H1 (cell line): ENCODE measurements around the gene SYCE3. TPM values are rescaled to one million over a fixed set of nuclear protein-coding genes. Genes with fewer than 3 reads are reported as not detected.

Experiments
- ASH2L ChIP-seq: fragments of 200-600, 300-600 bp; sonication (generic); IDR thresholded peaks from one replicate; pipeline ENCODE4 v1.7.1; 2017; ENCODE audit warnings: low read length
- BACH1 ChIP-seq: IDR thresholded peaks from 2 replicates; pipeline ENCODE4 v1.6.1; 2012; ENCODE audit warnings: low read length, improper control_type of control experiment
- BRCA1 ChIP-seq: IDR thresholded peaks from 2 replicates; pipeline ENCODE4 v1.6.1; 2012; ENCODE audit warnings: low read depth, low read length, improper control_type of control experiment
- CEBPB ChIP-seq: IDR thresholded peaks from 2 replicates; pipeline ENCODE4 v1.6.1; 2012; ENCODE audit warnings: low read depth, low read length
- CHD1 ChIP-seq: IDR thresholded peaks from 2 replicates; pipeline ENCODE4 v1.6.1; 2012; ENCODE audit warnings: low read depth, low read length, improper control_type of control experiment
- CHD2 ChIP-seq: IDR thresholded peaks from 2 replicates; pipeline ENCODE4 v1.6.1; 2012; ENCODE audit warnings: low read length, improper control_type of control experiment
- CTCF ChIP-seq, 3 experiments: IDR thresholded peaks; 1 replicate in 2 of 3; 2 replicates in 1 of 3; pipeline versions ENCODE4 v1.5.1 to v1.6.1; 2011; ENCODE audit warnings: low read length in 3 of 3, mild to moderate bottlenecking in 3 of 3, inconsistent platforms in 2 of 3, low read depth in 1 of 3, moderate library complexity in 1 of 3; ENCODE audit not compliant: insufficient read depth in 1 of 3; ENCODE audit errors: control extremely low read depth in 1 of 3
- EP300 ChIP-seq, 2 experiments: IDR thresholded peaks; 1 replicate in 1 of 2; 2 replicates in 1 of 2; pipeline ENCODE4 v1.6.1; 2011 to 2012; ENCODE audit warnings: low read depth in 2 of 2, low read length in 2 of 2, mild to moderate bottlenecking in 2 of 2, borderline replicate concordance in 1 of 2, inconsistent platforms in 1 of 2, moderate library complexity in 1 of 2
- EZH2 ChIP-seq: fragments of 200-600 bp; sonication (generic); IDR thresholded peaks from 2 replicates; pipeline ENCODE4 v1.7.1; 2012; ENCODE audit warnings: low read depth, mild to moderate bottlenecking, moderate library complexity, low read length, inconsistent platforms; ENCODE audit not compliant: severe bottlenecking
- HDAC2 ChIP-seq, 2 experiments: fragments of 300-600 bp in 1 of 2; sonication (generic) in 1 of 2; IDR thresholded peaks; 2 replicates each; pipeline ENCODE4 v1.6.1; 2011 to 2012; ENCODE audit warnings: low read depth in 2 of 2, low read length in 2 of 2, mild to moderate bottlenecking in 2 of 2, moderate library complexity in 2 of 2, borderline replicate concordance in 1 of 2, inconsistent platforms in 1 of 2
- NRF1 ChIP-seq: IDR thresholded peaks from 2 replicates; pipeline ENCODE4 v1.6.1; 2011; ENCODE audit warnings: mild to moderate bottlenecking, low read depth, low read length, improper control_type of control experiment
- POLR2A ChIP-seq, 2 experiments: IDR thresholded peaks; 1 replicate in 1 of 2; 2 replicates in 1 of 2; pipeline ENCODE4 v1.6.1; 2011; ENCODE audit warnings: low read depth in 2 of 2, low read length in 2 of 2, mild to moderate bottlenecking in 2 of 2; ENCODE audit errors: control extremely low read depth in 1 of 2
- RNF2 ChIP-seq: fragments of 200-900, 300-1000 bp; sonication (generic); IDR thresholded peaks from 2 replicates; pipeline ENCODE4 v1.7.1; 2016; ENCODE audit warnings: borderline replicate concordance, low read depth, mild to moderate bottlenecking, antibody characterized with exemption, low read length; ENCODE audit not compliant: poor library complexity, severe bottlenecking; ENCODE audit errors: missing control alignments
- SAP30 ChIP-seq: fragments of 300-600 bp; sonication (generic); IDR thresholded peaks from 2 replicates; pipeline ENCODE4 v1.7.1; 2012; ENCODE audit warnings: low read length, moderate library complexity, mild to moderate bottlenecking, inconsistent platforms; ENCODE audit not compliant: insufficient read depth, insufficient replicate concordance
- SP1 ChIP-seq: IDR thresholded peaks from 2 replicates; pipeline ENCODE4 v1.6.1; 2011; ENCODE audit warnings: low read depth, low read length
- SP2 ChIP-seq: IDR thresholded peaks from 2 replicates; pipeline ENCODE4 v1.6.1; 2012; ENCODE audit warnings: mild to moderate bottlenecking, low read length, inconsistent platforms
- SP4 ChIP-seq: IDR thresholded peaks from 2 replicates; pipeline ENCODE4 v1.6.1; 2012; ENCODE audit warnings: low read length, inconsistent platforms
- TAF1 ChIP-seq: IDR thresholded peaks from 2 replicates; pipeline ENCODE4 v1.6.1; 2011; ENCODE audit warnings: mild to moderate bottlenecking, low read depth, low read length
- TCF12 ChIP-seq: IDR thresholded peaks from 2 replicates; pipeline ENCODE4 v1.6.1; 2011; ENCODE audit warnings: low read depth, mild to moderate bottlenecking, low read length
- USF2 ChIP-seq: IDR thresholded peaks from 2 replicates; pipeline ENCODE4 v1.6.1; 2011; ENCODE audit warnings: low read length, improper control_type of control experiment
- ZNF274 ChIP-seq: IDR thresholded peaks from 2 replicates; pipeline ENCODE4 v1.7.0; 2012; ENCODE audit warnings: low read length, borderline replicate concordance; ENCODE audit errors: extremely low read depth
- polyA plus RNA-seq, 7 experiments: library from polyadenylated mRNA; depleted of rRNA in 3 of 7; stranded (reverse) in 5 of 7; unstranded in 2 of 7; fragments of >200 nt in 5 of 7; fragments of 200-250 nt in 2 of 7; gene quantifications; 1 replicate in 5 of 7; 2 replicates in 1 of 7; 4 replicates in 1 of 7; pipeline versions ENCODE4 v1.2.1 to v1.2.3, GENCODE V29; 2011 to 2013; ENCODE audit warnings: missing spikeins in 2 of 7, mixed read lengths in 2 of 7
- total RNA-seq: library from RNA; stranded (reverse); fragmentation: NEBNext Ultra II Directional; extraction: Animal tissue kit (Norgen Biotek cat#: 25700); gene quantifications from 2 replicates; pipeline ENCODE4 v1.2.1, GENCODE V29; 2021

The SYCE3 gene
- total and polyA plus RNA-seq, 2 of the 8 experiments (the other 6 are each of a cell fraction or from before 2014, with no cell fraction given) = 1.9 TPM; not detected in 1

GRCh38 chr22:50562523-50563412 is at the start of gene SYCE3 (continued):
- TF ChIP-seq USF2 (no peak), SP2 (no peak), ZNF274 (no peak), SP4 (peak; percentile 88), EP300 (IDR thresholded peaks at IDR 0.05; ENCODE audit: borderline replicate concordance in 1 of 2, low read depth in 2 of 2, low read length in 2 of 2) (no peak), BRCA1 (no peak), EZH2 (no peak), CHD1 (no peak), NRF1 (no peak), SAP30 (peak; percentile 64), POLR2A (IDR thresholded peaks at IDR 0.05; ENCODE audit: control extremely low read depth in 1 of 2, low read depth in 2 of 2, low read length in 2 of 2) (no peak), CHD2 (no peak), TAF1 (no peak), SP1 (peak; percentile 54; the same call in 1 of the 2 replicates), RNF2 (no peak), CEBPB (no peak), TCF12 (no peak), HDAC2 (IDR thresholded peaks at IDR 0.05; ENCODE audit: borderline replicate concordance in 1 of 2, low read depth in 2 of 2, low read length in 2 of 2) (no peak), BACH1 (no peak), CTCF (IDR thresholded peaks at IDR 0.05; ENCODE audit: control extremely low read depth in 1 of 3, insufficient read depth in 1 of 3, low read depth in 1 of 3, low read length in 3 of 3) (peak; percentile 81 to 88 (median 84)), ASH2L (no peak)
